ENCODE results near the gene VCL. TPM values are rescaled to one million over a fixed set of nuclear protein-coding genes. Genes with fewer than 3 reads are reported as not detected.

VCL gene
- total RNA-seq, 2 experiments from 2014 or later = 70.1 to 71.8 TPM

DNA sequence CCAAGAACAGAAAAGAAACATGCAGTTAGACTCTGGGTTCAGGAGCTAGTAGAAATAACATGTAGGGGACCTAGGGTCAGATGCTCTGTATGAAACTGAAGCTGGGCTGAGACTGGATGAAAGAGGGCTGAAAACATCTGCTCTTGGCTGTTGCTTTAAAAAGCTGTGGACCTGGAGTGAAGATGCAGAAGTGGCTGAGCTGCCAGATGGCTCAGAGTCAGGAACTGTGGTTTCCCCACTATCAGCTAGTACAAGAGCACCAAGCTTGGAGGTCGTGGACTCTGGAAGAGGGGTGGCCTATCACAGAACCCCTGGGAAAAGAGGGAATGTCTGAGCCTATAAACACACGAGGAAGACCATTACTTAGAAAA is 159.0 kb downstream of the VCL start:
- Mint-ChIP-seq H3K9me3 (no peaks in the 10 kb centered on the region), H3K27ac (no peak overlapping the region), H3K4me3 (no peak overlapping the region), H3K4me1 (peaks cover 21% of the 10 kb centered on the region), H3K36me3 (ENCODE audit: low read depth) (no peaks in the 10 kb centered on the region), H3K27me3 (no peaks in the 10 kb centered on the region)
- ChIA-PET CTCF (interaction anchor here (2.2 kb wide), 1 partner anchor 17 kb away, joined by 4 read pairs; no protein-coding TSS in a partner anchor), POLR2A (interaction anchor here (0.8 kb wide), 1 partner anchor 34 kb away, joined by 3 read pairs; no protein-coding TSS in a partner anchor)
- DNase-seq = no peak

DNA sequence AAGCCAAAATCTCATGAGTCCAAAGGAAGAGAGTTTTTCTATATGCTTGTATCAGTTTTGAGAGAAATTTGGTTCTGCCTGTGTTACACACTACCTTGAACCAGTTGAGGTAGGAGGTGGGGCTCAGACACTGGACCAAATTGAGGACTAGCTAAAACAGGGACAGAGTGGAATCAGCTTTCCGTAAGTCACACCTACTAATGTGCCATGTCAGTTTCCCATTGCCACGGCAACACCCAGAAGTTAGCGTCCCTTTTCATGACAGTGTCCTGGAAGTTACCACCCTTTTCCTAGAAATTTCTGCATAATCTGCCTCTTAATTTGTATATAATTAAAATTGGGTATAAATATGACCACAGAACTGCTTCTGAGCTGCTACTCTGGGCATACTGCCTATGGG is 162.1 kb downstream of the VCL start:
- H3K36me3 Mint-ChIP-seq (ENCODE audit: low read depth) = no peaks in the 10 kb centered on the region
- no peak overlapping the region for H3K4me3 Mint-ChIP-seq
- no peak for DNase-seq
- CTCF ChIA-PET = no interaction called here
- no peaks in the 10 kb centered on the region for H3K27me3 Mint-ChIP-seq
- H3K4me1 Mint-ChIP-seq = peaks cover 8% of the 10 kb centered on the region
- POLR2A ChIA-PET = interaction anchor here (0.7 kb wide), 1 partner anchor 1143 kb away, joined by 3 read pairs; no protein-coding TSS in a partner anchor
- H3K9me3 Mint-ChIP-seq = no peaks in the 10 kb centered on the region
- H3K27ac Mint-ChIP-seq = no peak overlapping the region

DNA sequence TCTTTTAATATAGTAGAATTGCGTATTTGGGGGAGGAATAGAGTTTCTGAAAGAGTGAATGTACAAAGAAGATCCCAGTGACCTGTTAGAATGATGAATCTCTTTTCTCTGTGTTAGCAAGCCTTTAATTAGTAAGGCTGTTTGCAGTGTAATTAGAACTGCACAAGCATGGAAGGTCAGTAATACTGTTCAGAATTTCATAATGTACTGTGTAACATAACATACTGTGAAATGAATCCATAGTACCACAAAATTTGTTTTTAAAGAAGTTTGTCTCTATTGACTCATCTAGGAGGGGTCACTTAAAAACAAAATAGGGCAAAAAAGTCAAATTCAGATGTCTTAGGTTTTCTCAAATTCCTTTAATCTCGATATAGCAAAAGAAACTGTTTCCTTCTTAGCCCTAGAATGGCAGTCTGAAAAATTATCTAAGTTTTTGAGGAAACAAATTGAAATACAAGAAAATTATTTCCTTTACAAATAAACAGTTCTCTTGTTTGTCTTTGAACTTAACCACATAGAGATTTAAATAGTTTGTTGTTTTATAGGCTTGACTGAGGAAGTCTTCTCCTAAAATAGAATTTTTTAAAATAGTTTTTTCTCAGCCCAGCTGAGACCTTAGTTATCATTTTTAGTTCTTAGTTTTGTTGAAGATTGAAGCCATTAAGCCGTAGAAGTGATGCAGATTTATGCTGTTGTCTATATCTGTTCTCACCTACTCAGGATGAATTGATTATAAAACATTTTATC is 165.6 kb downstream of the VCL start:
- Mint-ChIP-seq H3K9me3 (no peaks in the 10 kb centered on the region), H3K27me3 (no peaks in the 10 kb centered on the region), H3K36me3 (ENCODE audit: low read depth) (no peaks in the 10 kb centered on the region), H3K27ac (no peak overlapping the region), H3K4me1 (peaks cover 10% of the 10 kb centered on the region), H3K4me3 (no peak overlapping the region)
- CTCF ChIA-PET = interaction anchor here (0.6 kb wide), 1 partner anchor 508 kb away, joined by 3 read pairs; no protein-coding TSS in a partner anchor
- POLR2A ChIA-PET = no interaction called here
- no peak for DNase-seq

- CTCF ChIA-PET = interaction anchor here (0.6 to 1.3 kb wide), 3 partner anchors 9 to 15 kb away, joined by 3 to 5 read pairs (median 4); partner anchors contain the start of genes ADK and AP3M1
- Mint-ChIP-seq H3K4me3 (no peak overlapping the region), H3K36me3 (ENCODE audit: low read depth) (no peaks in the 10 kb centered on the region), H3K27me3 (no peaks in the 10 kb centered on the region), H3K9me3 (no peaks in the 10 kb centered on the region), H3K27ac (no peak overlapping the region), H3K4me1 (peaks cover 10% of the 10 kb centered on the region)
- POLR2A ChIA-PET = interaction anchor here (1.1 to 1.8 kb wide), 2 partner anchors 12 to 14 kb away, joined by 3 to 10 read pairs; partner anchors contain the start of genes ADK and AP3M1
- no peak for DNase-seq
Measured at GRCh38 chr10:74164716-74165529, 167.0 kb downstream of the VCL start.

GRCh38 chr10:74165530-74165901 is 167.6 kb downstream of the VCL start:
- POLR2A ChIA-PET = interaction anchor here (1.0 to 1.8 kb wide), 3 partner anchors 9 to 14 kb away, joined by 3 to 10 read pairs (median 3); partner anchors contain the start of genes ADK and AP3M1
- H3K9me3 Mint-ChIP-seq = no peaks in the 10 kb centered on the region
- no peak for DNase-seq
- no peak overlapping the region for H3K4me3 Mint-ChIP-seq
- CTCF ChIA-PET = interaction anchor here (0.6 to 1.3 kb wide), 3 partner anchors 8 to 15 kb away, joined by 3 to 5 read pairs (median 4); partner anchors contain the start of genes ADK and AP3M1
- no peak overlapping the region for H3K27ac Mint-ChIP-seq
- H3K36me3 Mint-ChIP-seq (ENCODE audit: low read depth) = no peaks in the 10 kb centered on the region
- peaks cover 10% of the 10 kb centered on the region for H3K4me1 Mint-ChIP-seq
- no peaks in the 10 kb centered on the region for H3K27me3 Mint-ChIP-seq

- no peak for DNase-seq
- CTCF ChIA-PET = interaction anchor here (0.7 to 1.5 kb wide), 3 partner anchors 9 to 287 kb away, joined by 3 to 5 read pairs (median 4); no protein-coding TSS in a partner anchor
- Mint-ChIP-seq H3K36me3 (ENCODE audit: low read depth) (no peaks in the 10 kb centered on the region), H3K4me3 (no peak overlapping the region), H3K9me3 (no peaks in the 10 kb centered on the region), H3K27ac (no peak overlapping the region), H3K27me3 (no peaks in the 10 kb centered on the region), H3K4me1 (peaks cover 10% of the 10 kb centered on the region)
- POLR2A ChIA-PET = interaction anchor here (1.7 to 1.8 kb wide), 2 partner anchors 9 to 17 kb away, joined by 9 read pairs; partner anchors contain the start of genes ADK and AP3M1
Measured at GRCh38 chr10:74167443-74167842, 169.5 kb downstream of the VCL start.

Other genes starting within 250 kb of the VCL start
- gene CHCHD1, start 216.1 kb upstream of the VCL start, total RNA-seq = 10 to 100 TPM; 31.4 to 34.6 TPM
- gene ZSWIM8, start 212.5 kb upstream of the VCL start, total RNA-seq = 10 to 100 TPM; 88.0 to 92.2 TPM
- gene NDST2, start 186.5 kb upstream of the VCL start, total RNA-seq = 10 to 100 TPM; 58.3 to 58.4 TPM
- 10 to 100 TPM; 46.4 to 48.5 TPM for gene CAMK2G, start 123.6 kb upstream of the VCL start, total RNA-seq
- gene PLAU, start 87.0 kb upstream of the VCL start, total RNA-seq = 1 to 10 TPM; 3.0 to 5.3 TPM
- 10 to 100 TPM; 41.8 to 42.2 TPM for gene AP3M1, start 152.7 kb downstream of the VCL start, total RNA-seq
- gene ADK, start 153.1 kb downstream of the VCL start, total RNA-seq = 10 to 100 TPM; 29.3 to 31.8 TPM

Measured in activated CD4-positive, alpha-beta memory T cell treated with anti-CD3 and anti-CD28 coated beads, Interleukin-2, amount 10 ng/mL, durations not matched to agents 7 days and 5 days (primary cell).